AG04449 (cell line): ENCODE results near the gene TTC6.

Experiments
- CTCF ChIA-PET: fragments of 350-600 bp; formaldehyde crosslinking; extraction: SDS; loops from one replicate; lab custom pipeline; 2021; ENCODE audit warnings: antibody characterized with exemption; lab: Yijun Ruan, JAX
- POLR2A ChIA-PET: fragments of 400-600, 350-600 bp; formaldehyde crosslinking; extraction: SDS; loops from one replicate; lab custom pipeline; 2020; ENCODE audit warnings: antibody characterized with exemption, inconsistent platforms; lab: Yijun Ruan, JAX
- DNase-seq: peaks from one replicate; pipeline ENCODE4 v3.0.0-alpha.2; 2010; ENCODE audit warnings: low read depth, low spot score
- H3K4me3 ChIP-seq: 2 replicates; pipeline ENCODE4 v1.5.1; 2011; ENCODE audit warnings: low read depth, mild to moderate bottlenecking, control low read depth, low read length
- TF ChIP-seq, protein P1 (sequence below): IDR thresholded peaks from one replicate; pipeline ENCODE4 v1.5.1; 2011; ENCODE audit warnings: mild to moderate bottlenecking, moderate library complexity, low read length, control low read depth, inconsistent platforms; ENCODE audit not compliant: insufficient read depth; ENCODE audit errors: missing control alignments

The TTC6 gene

DNA sequence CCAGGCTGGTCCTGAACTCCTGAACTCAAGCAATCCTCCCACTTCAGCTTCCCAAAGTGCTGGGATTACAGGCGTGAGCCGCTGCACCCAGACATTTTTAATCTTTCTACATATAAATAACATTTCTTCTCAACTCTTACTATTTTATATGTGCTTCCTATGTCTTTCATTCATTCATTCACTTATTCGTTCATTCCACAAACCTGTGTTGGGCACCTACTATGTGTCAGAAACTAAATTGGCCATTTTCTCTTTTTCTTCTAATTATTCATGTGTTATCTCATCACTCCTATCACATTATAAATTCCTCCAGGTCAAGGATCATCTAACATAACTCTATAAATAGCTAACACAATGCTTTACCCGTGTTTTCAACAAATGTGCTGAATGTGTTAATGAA, 24.0 kb upstream of the TTC6 start:
- no peak overlapping the region for H3K4me3 ChIP-seq
- DNase-seq, result no peak
- POLR2A ChIA-PET, result no interaction called here
- CTCF ChIA-PET, result interaction anchor here (1.1 to 2.2 kb wide), 2 partner anchors 325 to 341 kb away, joined by 3 to 7 read pairs; no protein-coding TSS in a partner anchor
- TF ChIP-seq, protein P1, sequence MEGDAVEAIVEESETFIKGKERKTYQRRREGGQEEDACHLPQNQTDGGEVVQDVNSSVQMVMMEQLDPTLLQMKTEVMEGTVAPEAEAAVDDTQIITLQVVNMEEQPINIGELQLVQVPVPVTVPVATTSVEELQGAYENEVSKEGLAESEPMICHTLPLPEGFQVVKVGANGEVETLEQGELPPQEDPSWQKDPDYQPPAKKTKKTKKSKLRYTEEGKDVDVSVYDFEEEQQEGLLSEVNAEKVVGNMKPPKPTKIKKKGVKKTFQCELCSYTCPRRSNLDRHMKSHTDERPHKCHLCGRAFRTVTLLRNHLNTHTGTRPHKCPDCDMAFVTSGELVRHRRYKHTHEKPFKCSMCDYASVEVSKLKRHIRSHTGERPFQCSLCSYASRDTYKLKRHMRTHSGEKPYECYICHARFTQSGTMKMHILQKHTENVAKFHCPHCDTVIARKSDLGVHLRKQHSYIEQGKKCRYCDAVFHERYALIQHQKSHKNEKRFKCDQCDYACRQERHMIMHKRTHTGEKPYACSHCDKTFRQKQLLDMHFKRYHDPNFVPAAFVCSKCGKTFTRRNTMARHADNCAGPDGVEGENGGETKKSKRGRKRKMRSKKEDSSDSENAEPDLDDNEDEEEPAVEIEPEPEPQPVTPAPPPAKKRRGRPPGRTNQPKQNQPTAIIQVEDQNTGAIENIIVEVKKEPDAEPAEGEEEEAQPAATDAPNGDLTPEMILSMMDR, result no peak

DNA sequence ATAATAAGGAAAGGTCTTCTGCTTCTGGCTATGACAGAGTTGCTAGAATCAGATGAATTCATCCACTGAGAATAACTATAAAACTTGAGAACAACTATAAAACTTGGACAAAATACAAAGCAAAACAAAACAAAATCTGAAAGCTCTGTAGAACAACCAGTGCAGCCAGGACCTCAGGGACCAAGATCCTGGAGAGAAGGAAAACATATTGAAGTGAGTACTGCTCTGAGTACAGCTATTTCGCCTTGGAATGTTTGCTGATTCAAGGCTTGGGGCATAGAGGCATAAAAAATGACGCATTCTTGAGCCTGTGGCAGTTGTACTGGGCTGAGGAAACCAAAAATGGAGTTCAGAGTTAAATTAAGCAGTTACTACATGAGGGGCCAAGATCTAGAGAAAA, 22.1 kb upstream of the TTC6 start:
- DNase-seq, result no peak
- POLR2A ChIA-PET, result no interaction called here
- no peak overlapping the region for H3K4me3 ChIP-seq
- TF ChIP-seq, protein P1, result no peak
- CTCF ChIA-PET, result interaction anchor here (1.9 to 2.2 kb wide), 2 partner anchors 10 to 343 kb away, joined by 7 read pairs; no protein-coding TSS in a partner anchor

GRCh38 chr14:37579274-37579673, 16.2 kb upstream of the TTC6 start:
- DNase-seq, result no peak
- ChIA-PET POLR2A (no interaction called here), CTCF (no interaction called here)
- H3K4me3 ChIP-seq, result no peak overlapping the region
- TF ChIP-seq, protein P1, result no peak

- CTCF ChIA-PET, result no interaction called here
- TF ChIP-seq, protein P1, result no peak
- DNase-seq, result no peak
- no peak overlapping the region for H3K4me3 ChIP-seq
- POLR2A ChIA-PET, result no interaction called here
Observed at GRCh38 chr14:37580146-37580545, 15.3 kb upstream of the TTC6 start.

DNA sequence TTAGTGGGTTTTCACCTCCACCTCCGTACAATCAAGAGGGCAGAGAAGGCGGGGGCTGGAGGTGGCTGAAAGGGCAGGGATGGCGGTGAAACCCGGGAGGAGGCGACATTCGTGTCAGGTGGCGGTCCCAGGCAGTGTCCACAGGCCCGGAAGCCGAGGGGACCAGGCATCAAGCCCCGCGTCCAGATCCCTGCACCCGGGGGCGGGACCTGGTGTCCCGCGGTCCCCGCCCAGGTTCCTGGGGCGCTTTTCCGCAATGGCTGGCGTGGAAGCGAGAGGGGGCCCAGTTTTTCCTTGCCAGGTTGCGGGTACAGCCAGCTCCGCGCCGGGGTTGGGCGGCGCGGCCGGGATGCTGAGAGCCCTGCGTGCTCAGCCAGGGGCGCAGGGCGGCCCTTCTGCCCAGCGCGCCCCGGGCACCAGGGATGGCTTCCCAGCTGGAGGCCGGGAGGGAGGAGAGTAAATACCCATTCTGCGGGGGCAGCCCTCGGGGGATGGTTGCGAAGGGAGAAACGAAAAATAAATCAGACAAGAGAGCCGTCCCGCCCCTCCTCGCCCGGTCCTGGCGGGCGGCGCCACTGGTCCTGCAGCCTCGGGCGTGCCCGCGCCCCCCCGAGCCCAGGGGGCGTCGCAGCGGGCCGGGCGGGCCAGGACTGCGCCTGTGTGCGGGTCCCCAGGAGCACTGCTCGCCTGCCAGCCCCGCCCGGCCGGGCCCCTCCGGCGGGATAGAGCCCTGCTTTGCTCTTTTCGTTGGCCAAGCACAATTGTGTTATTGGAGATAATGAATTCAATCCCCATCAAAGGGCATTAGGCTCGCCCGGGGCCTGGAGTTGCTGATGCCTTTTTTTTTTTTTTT, 11.8 kb upstream of the TTC6 start:
- no peak overlapping the region for H3K4me3 ChIP-seq
- CTCF ChIA-PET, result interaction anchor here (1.4 kb wide), 1 partner anchor 337 kb away, joined by 3 read pairs; no protein-coding TSS in a partner anchor

More for the DNA sequence above, 11.8 kb upstream of the TTC6 start:
- POLR2A ChIA-PET, result no interaction called here
- no peak for DNase-seq
- TF ChIP-seq, protein P1, result no peak
